PFSK-1 (cell line): ENCODE data around the gene GAS6.

Source experiments
- POLR2AphosphoS5 ChIP-seq: IDR thresholded peaks from 2 replicates; pipeline ENCODE4 v1.6.1; 2012; ENCODE audit warnings: low read depth, mild to moderate bottlenecking, control low read depth, low read length, moderate library complexity
- SIN3A ChIP-seq: IDR thresholded peaks from 2 replicates; pipeline ENCODE4 v1.6.1; 2012; ENCODE audit warnings: mild to moderate bottlenecking, low read length, moderate library complexity, borderline replicate concordance; ENCODE audit not compliant: insufficient read depth
- TAF1 ChIP-seq: IDR thresholded peaks from 2 replicates; pipeline ENCODE4 v1.6.1; 2012; ENCODE audit warnings: low read length, control low read depth, borderline replicate concordance; ENCODE audit not compliant: insufficient read depth

DNA sequence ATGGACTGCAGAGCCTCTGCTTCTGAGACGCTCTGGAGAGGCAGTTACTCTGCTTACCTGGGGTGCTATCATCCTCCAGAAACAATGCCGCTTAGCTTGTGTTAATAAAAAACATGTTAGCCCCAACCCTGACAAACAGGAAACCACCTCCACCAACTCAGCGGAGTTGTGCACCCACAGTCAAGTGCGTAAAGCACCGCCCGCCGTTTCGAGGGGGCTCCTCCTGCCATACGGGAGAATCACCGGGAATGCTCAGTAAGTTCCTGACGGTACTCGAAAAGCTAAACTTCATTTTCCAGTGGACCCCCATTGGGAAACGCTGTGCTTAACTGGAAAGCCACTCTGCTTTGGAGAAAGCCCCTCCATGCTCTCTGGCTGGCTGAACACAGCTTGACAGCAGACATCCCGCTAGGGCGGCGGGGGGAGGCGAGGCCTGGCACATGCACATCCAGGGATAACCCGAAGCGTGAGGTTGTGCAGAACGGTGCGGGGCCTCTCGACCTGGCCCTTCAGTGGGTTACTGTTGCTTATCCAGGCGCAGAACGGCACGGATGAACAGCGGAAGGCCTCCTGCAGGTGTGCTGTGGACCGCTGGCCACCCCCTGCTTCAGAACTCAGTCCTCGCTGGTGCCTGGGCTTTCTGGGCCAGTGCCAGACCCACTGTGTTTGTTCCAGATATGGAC is 17.1 kb downstream of the GAS6 start:
- TF ChIP-seq POLR2AphosphoS5 (no peak), TAF1 (no peak), SIN3A (no peak)
